Trophoblast cell (in vitro differentiated cells and primary cell): ENCODE measurements around the gene USP34.

Experiments used
- DNase-seq, 2 donors: peaks; one replicate each; pipeline ENCODE4 v3.0.0-alpha.2; 2016
- H2AFZ ChIP-seq: 2 replicates; pipeline ENCODE4 v1.6.1; 2013; ENCODE audit warnings: low read length, moderate library complexity, mild to moderate bottlenecking; ENCODE audit not compliant: insufficient read depth, poor library complexity
- H2AK5ac ChIP-seq: 2 replicates; pipeline ENCODE4 v1.6.1; 2013; ENCODE audit warnings: mild to moderate bottlenecking, low read length
- H2BK120ac ChIP-seq: 2 replicates; pipeline ENCODE4 v1.6.1; 2013; ENCODE audit warnings: low read length, mild to moderate bottlenecking, moderate library complexity; ENCODE audit not compliant: insufficient read depth, poor library complexity
- H2BK12ac ChIP-seq: 2 replicates; pipeline ENCODE4 v1.6.1; 2013; ENCODE audit warnings: mild to moderate bottlenecking, low read length, moderate library complexity
- H2BK5ac ChIP-seq: 2 replicates; pipeline ENCODE4 v1.6.1; 2013; ENCODE audit warnings: low read length, low read depth, moderate library complexity, mild to moderate bottlenecking; ENCODE audit not compliant: poor library complexity
- H3K14ac ChIP-seq: 2 replicates; pipeline ENCODE4 v1.6.1; 2013; ENCODE audit warnings: mild to moderate bottlenecking, low read length
- H3K18ac ChIP-seq: 2 replicates; pipeline ENCODE4 v1.6.1; 2013; ENCODE audit warnings: mild to moderate bottlenecking, low read length
- H3K23ac ChIP-seq: 2 replicates; pipeline ENCODE4 v1.6.1; 2013; ENCODE audit warnings: low read length
- H3K27ac ChIP-seq: 2 replicates; pipeline ENCODE4 v1.5.1; 2013; ENCODE audit warnings: low read depth, mild to moderate bottlenecking, inconsistent platforms, low read length, moderate library complexity
- H3K27me3 ChIP-seq: 2 replicates; pipeline ENCODE4 v1.6.1; 2013; ENCODE audit warnings: inconsistent platforms, mild to moderate bottlenecking, low read length, moderate library complexity; ENCODE audit not compliant: insufficient read depth
- H3K36me3 ChIP-seq, 2 experiments: 1 replicate in 1 of 2; 2 replicates in 1 of 2; pipeline ENCODE4 v1.6.1; 2013; ENCODE audit warnings: low read length in 2 of 2, mild to moderate bottlenecking in 2 of 2, moderate library complexity in 1 of 2; ENCODE audit not compliant: insufficient read depth in 2 of 2, control insufficient read depth in 1 of 2
- H3K4ac ChIP-seq: 2 replicates; pipeline ENCODE4 v1.6.1; 2013; ENCODE audit warnings: low read depth, mild to moderate bottlenecking, low read length, moderate library complexity
- H3K4me1 ChIP-seq, 2 experiments: 1 replicate in 1 of 2; 2 replicates in 1 of 2; pipeline ENCODE4 v1.6.1; 2013; ENCODE audit warnings: low read length in 2 of 2, mild to moderate bottlenecking in 2 of 2, moderate library complexity in 1 of 2; ENCODE audit not compliant: insufficient read depth in 2 of 2, control insufficient read depth in 1 of 2
- H3K4me2 ChIP-seq: 2 replicates; pipeline ENCODE4 v1.6.1; 2013; ENCODE audit warnings: inconsistent platforms, mild to moderate bottlenecking, low read length, moderate library complexity
- H3K4me3 ChIP-seq: 2 replicates; pipeline ENCODE4 v1.5.1; 2013; ENCODE audit warnings: mild to moderate bottlenecking, low read depth, low read length, inconsistent platforms
- H3K79me1 ChIP-seq: one replicate; pipeline ENCODE4 v1.6.1; 2013; ENCODE audit warnings: low read length
- H3K79me2 ChIP-seq: 2 replicates; pipeline ENCODE4 v1.6.1; 2013; ENCODE audit warnings: low read length, mild to moderate bottlenecking; ENCODE audit not compliant: control insufficient read depth, insufficient read depth, poor library complexity
- H3K9ac ChIP-seq: 2 replicates; pipeline ENCODE4 v1.6.1; 2013; ENCODE audit warnings: mild to moderate bottlenecking, low read length
- H3K9me3 ChIP-seq: 2 replicates; pipeline ENCODE4 v1.6.1; 2013; ENCODE audit warnings: low read depth, mild to moderate bottlenecking, control low read depth, inconsistent platforms, low read length; ENCODE audit not compliant: insufficient read depth
- H4K12ac ChIP-seq: 2 replicates; pipeline ENCODE4 v1.6.1; 2013; ENCODE audit warnings: low read depth, mild to moderate bottlenecking, low read length, moderate library complexity
- H4K8ac ChIP-seq: 2 replicates; pipeline ENCODE4 v1.6.1; 2013; ENCODE audit warnings: low read depth, mild to moderate bottlenecking, low read length, moderate library complexity
- H4K91ac ChIP-seq: one replicate; pipeline ENCODE4 v1.6.1; 2013; ENCODE audit warnings: low read depth, mild to moderate bottlenecking, low read length, moderate library complexity
- WGBS: extraction: QIAGEN DNeasy Blood & Tissue Kit; methylation state at CpG from one replicate; pipeline ENCODE4 v1.1.7; 2013; ENCODE audit warnings: missing lambda C conversion rate; ENCODE audit not compliant: insufficient read length, insufficient coverage; ENCODE audit errors: extremely low coverage; 5-methylcytosine and 5-hydroxymethylcytosine counted together

USP34 gene

DNA sequence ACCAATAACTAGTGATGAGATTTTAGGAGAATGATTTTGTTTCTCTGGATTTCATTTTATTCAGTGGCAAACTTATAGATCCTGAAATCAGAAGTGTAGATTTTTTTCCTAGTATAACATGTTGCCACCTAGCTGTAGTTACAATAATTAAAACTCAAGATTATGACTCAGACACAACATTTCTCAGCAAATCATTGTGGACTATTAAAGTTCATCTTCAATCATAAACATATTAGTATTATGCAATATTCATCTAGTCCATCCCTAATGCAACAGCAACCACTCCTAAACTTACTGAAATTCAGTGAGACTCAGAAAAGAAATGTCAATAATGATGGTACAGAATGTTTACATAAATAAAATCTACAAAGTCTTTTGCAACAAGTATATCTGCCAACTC is 51.3 kb downstream of the USP34 start:
- no peak overlapping the region for H4K8ac ChIP-seq

DNA sequence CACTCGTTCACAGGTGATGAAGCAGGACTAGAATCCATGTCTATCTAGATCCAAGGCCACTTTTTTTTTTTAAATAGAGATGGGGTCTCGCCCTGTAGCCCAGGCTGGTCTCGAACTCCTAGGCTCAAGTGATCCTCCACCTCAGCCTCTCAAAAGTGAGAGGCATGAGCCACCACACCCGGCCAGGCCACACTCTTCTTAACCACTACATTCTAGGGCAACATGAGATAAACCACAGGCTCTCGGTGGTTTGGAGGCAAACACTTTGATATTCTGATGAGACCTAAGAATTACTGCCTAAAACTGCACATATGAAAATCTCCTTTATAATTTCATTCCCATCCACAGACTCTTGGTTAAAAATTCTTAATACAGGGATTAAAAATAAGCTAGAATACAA is 51.8 kb downstream of the USP34 start:
- WGBS = no CpG with 5 or more reads among the region's 5 CpGs
- H3K18ac ChIP-seq = no peak overlapping the region
- H2AK5ac ChIP-seq = no peak overlapping the region
- no peaks in the 10 kb centered on the region for H3K27me3 ChIP-seq
- no peak overlapping the region for H3K9ac ChIP-seq
- H3K23ac ChIP-seq = no peak overlapping the region
- no peak overlapping the region for H3K27ac ChIP-seq
- H3K9me3 ChIP-seq = no peaks in the 10 kb centered on the region
- H4K12ac ChIP-seq = no peak overlapping the region
- peaks cover 2 to 5% of the 10 kb centered on the region in 2 experiments for H3K4me1 ChIP-seq
- no peak overlapping the region for H3K4me2 ChIP-seq
- no peak overlapping the region for H4K91ac ChIP-seq
- no peak overlapping the region for H2BK120ac ChIP-seq
- no peaks in the 10 kb centered on the region for H3K79me1 ChIP-seq
- H2BK5ac ChIP-seq = no peak overlapping the region
- H3K79me2 ChIP-seq = peaks cover 8% of the 10 kb centered on the region
- H2AFZ ChIP-seq = no peak overlapping the region
- H2BK12ac ChIP-seq = no peak overlapping the region
- DNase-seq = no peak
- peaks cover 0 to 5% of the 10 kb centered on the region in 2 experiments for H3K36me3 ChIP-seq
- no peak overlapping the region for H3K4me3 ChIP-seq
- H3K14ac ChIP-seq = no peak overlapping the region
- no peak overlapping the region for H4K8ac ChIP-seq
- H3K4ac ChIP-seq = no peak overlapping the region

More for the DNA sequence above, 51.3 kb downstream of the USP34 start:
- Histone ChIP-seq H3K79me1 (no peaks in the 10 kb centered on the region), H3K27me3 (no peaks in the 10 kb centered on the region), H3K4me2 (no peak overlapping the region), H3K9me3 (no peaks in the 10 kb centered on the region), H3K9ac (no peak overlapping the region), H2AK5ac (no peak overlapping the region), H3K36me3 (peaks cover 0 to 5% of the 10 kb centered on the region in 2 experiments), H2BK12ac (no peak overlapping the region), H3K4me3 (no peak overlapping the region), H3K4ac (no peak overlapping the region), H3K4me1 (peaks cover 2 to 5% of the 10 kb centered on the region in 2 experiments), H3K14ac (no peak overlapping the region), H4K91ac (no peak overlapping the region), H2BK5ac (no peak overlapping the region), H3K27ac (no peak overlapping the region), H2AFZ (no peak overlapping the region), H3K23ac (no peak overlapping the region), H2BK120ac (no peak overlapping the region), H3K18ac (no peak overlapping the region), H3K79me2 (peaks cover 8% of the 10 kb centered on the region), H4K12ac (no peak overlapping the region)
- no peak for DNase-seq

DNA sequence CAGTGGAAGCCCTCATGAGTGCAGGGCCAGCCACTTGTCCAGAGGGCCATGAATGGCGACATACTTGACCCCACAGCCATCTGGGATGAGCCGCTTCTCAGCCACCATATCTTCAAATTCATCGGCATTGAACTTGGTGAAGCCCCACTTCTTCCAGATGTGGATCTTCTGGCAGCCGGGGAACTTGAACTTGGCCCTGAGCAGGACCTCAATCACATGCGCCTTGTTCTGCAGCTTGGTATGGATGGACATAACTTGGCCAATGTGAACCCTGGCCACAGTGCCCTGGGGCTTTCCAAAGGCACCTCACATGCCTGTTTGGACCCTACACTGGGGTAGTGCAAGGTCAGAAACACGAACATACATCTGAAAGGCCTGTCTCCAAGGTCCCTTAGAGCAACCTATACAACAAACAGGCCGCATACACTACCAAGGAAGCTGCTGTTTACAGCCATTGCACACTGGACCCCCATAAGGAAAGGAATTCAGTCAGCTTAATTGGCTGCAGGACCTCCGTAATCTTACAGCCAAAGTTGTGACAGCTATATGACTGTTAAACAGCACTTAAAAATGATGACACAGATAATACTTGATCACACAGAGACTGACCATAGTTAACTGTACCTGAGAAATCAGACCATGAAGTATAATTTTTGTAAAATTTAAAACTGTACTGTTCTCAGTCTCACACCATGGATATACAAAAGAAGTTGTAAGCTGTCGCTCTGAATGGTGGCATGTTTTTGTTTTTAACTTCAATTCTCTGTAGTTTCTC is 53.8 kb downstream of the USP34 start:
- no peak for DNase-seq
- Histone ChIP-seq H3K27ac (no peak overlapping the region), H2BK12ac (no peak overlapping the region), H3K9ac (no peak overlapping the region), H4K8ac (no peak overlapping the region), H3K79me1 (no peaks in the 10 kb centered on the region), H3K14ac (no peak overlapping the region), H3K4ac (no peak overlapping the region), H4K12ac (no peak overlapping the region), H3K9me3 (no peaks in the 10 kb centered on the region), H2BK5ac (no peak overlapping the region), H3K79me2 (peaks cover 4% of the 10 kb centered on the region), H3K18ac (no peak overlapping the region), H4K91ac (no peak overlapping the region), H2AFZ (no peak overlapping the region), H3K23ac (no peak overlapping the region), H3K4me1 (peaks cover 0 to 2% of the 10 kb centered on the region in 2 experiments), H3K36me3 (peaks cover 0 to 5% of the 10 kb centered on the region in 2 experiments), H3K4me2 (no peak overlapping the region), H2AK5ac (no peak overlapping the region), H3K4me3 (no peak overlapping the region), H3K27me3 (no peaks in the 10 kb centered on the region), H2BK120ac (no peak overlapping the region)
- WGBS = no CpG with 5 or more reads among the region's 9 CpGs

DNA sequence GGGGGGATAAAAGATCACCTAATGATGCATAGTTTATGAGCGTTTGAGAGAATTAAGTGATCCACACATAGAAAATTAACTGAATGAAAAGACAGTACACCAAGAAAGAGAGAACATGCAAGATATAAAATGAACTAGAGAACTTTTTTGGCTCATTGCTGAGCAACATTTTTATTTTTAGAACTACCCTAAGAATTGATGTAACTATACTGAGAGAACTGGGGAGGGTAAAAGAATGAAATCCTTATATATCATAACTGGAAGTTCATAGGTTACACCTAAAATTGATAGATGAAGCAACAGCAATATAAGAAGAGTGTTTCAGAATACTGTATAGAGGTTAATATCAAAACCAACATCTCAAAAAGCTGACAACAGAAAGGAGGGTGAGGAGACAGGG is 55.6 kb downstream of the USP34 start:
- Histone ChIP-seq H3K14ac (no peak overlapping the region), H2AFZ (no peak overlapping the region), H2BK12ac (no peak overlapping the region), H2AK5ac (no peak overlapping the region), H3K18ac (no peak overlapping the region), H3K4me1 (no peaks in the 10 kb centered on the region), H3K27ac (no peak overlapping the region), H3K9me3 (no peaks in the 10 kb centered on the region), H3K9ac (no peak overlapping the region), H3K79me1 (no peaks in the 10 kb centered on the region), H3K27me3 (no peaks in the 10 kb centered on the region), H2BK5ac (no peak overlapping the region), H3K36me3 (peaks cover 0 to 6% of the 10 kb centered on the region in 2 experiments), H4K8ac (no peak overlapping the region), H3K4me3 (no peak overlapping the region), H3K79me2 (no peaks in the 10 kb centered on the region), H3K23ac (no peak overlapping the region), H3K4me2 (no peak overlapping the region), H3K4ac (no peak overlapping the region), H4K12ac (no peak overlapping the region), H4K91ac (no peak overlapping the region), H2BK120ac (no peak overlapping the region)
- no peak for DNase-seq
- no CpG with 5 or more reads among the region's 1 CpG for WGBS
